CD4-positive, alpha-beta T cell (primary cell): ENCODE measurements around the gene SSH2. TPM values are rescaled to one million over a fixed set of nuclear protein-coding genes. Genes with fewer than 3 reads are reported as not detected.
A peak's percentile ranks its signal among the peaks of the same experiment; 100 is the strongest.

Source experiments
- ATAC-seq: fragments of 200-7000 bp; cut with Tn5 transposase; one replicate; pipeline ENCODE4 v1.10.0; 2022; ENCODE audit warnings: mild to moderate bottlenecking; ENCODE audit not compliant: poor library complexity
- CTCF ChIA-PET: fragments of 350-600 bp; sonication (Branson Sonifier 250); formaldehyde crosslinking; loops from one replicate; lab custom pipeline; 2021; ENCODE audit warnings: antibody characterized with exemption, inconsistent platforms; lab: Charles Lee
- POLR2A ChIA-PET: fragments of 350-600 bp; sonication (Branson Sonifier 250); formaldehyde crosslinking; loops from one replicate; lab custom pipeline; 2021; ENCODE audit warnings: antibody characterized with exemption, inconsistent platforms; lab: Charles Lee
- DNase-seq, 14 experiments: peaks; one replicate each; pipeline ENCODE4 v3.0.0-alpha.2; 2013 to 2020; ENCODE audit warnings: mixed read lengths in 2 of 14
- H3K27ac ChIP-seq, 2 donors: one replicate each; pipeline versions ENCODE4 v1.5.1 to v1.7.0; 2013; ENCODE audit warnings: low read length in 2 of 2, low read depth in 1 of 2, mild to moderate bottlenecking in 1 of 2
- H3K27me3 ChIP-seq, 2 experiments: 1 replicate in 1 of 2; 2 replicates in 1 of 2; pipeline versions ENCODE4 v1.6.1 to v1.7.0; 2013; ENCODE audit warnings: low read length in 2 of 2, control low read depth in 1 of 2, mild to moderate bottlenecking in 1 of 2, moderate library complexity in 1 of 2; ENCODE audit not compliant: insufficient read depth in 2 of 2, control insufficient read depth in 1 of 2
- H3K36me3 ChIP-seq: one replicate; pipeline ENCODE4 v1.6.1; 2013; ENCODE audit warnings: low read length, control low read depth; ENCODE audit not compliant: insufficient read depth
- H3K4me1 ChIP-seq: one replicate; pipeline ENCODE4 v1.6.1; 2013; ENCODE audit warnings: low read length, control low read depth; ENCODE audit not compliant: insufficient read depth
- H3K4me3 ChIP-seq: one replicate; pipeline ENCODE4 v1.5.1; 2013; ENCODE audit warnings: mild to moderate bottlenecking, low read length, moderate library complexity
- H3K9me3 ChIP-seq, 2 experiments: 1 replicate in 1 of 2; 2 replicates in 1 of 2; pipeline versions ENCODE4 v1.6.1 to v1.7.0; 2013; ENCODE audit warnings: low read length in 2 of 2, mild to moderate bottlenecking in 2 of 2, control low read depth in 1 of 2, moderate library complexity in 1 of 2; ENCODE audit not compliant: control insufficient read depth in 1 of 2, insufficient read depth in 1 of 2
- H3K27ac Mint-ChIP-seq: one replicate; pipeline ENCODE4 v1.8.0; 2020; ENCODE audit warnings: mixed read lengths
- H3K27me3 Mint-ChIP-seq: one replicate; pipeline ENCODE4 v1.8.0; 2021; ENCODE audit warnings: mixed read lengths
- H3K36me3 Mint-ChIP-seq: one replicate; pipeline ENCODE4 v1.8.0; 2021; ENCODE audit warnings: low read depth, mixed read lengths
- H3K4me1 Mint-ChIP-seq: one replicate; pipeline ENCODE4 v1.8.0; 2021; ENCODE audit warnings: low read depth, mixed read lengths
- H3K4me3 Mint-ChIP-seq: one replicate; pipeline ENCODE4 v1.8.0; 2020; ENCODE audit warnings: mild to moderate bottlenecking, mixed read lengths
- H3K9me3 Mint-ChIP-seq: one replicate; pipeline ENCODE4 v1.8.0; 2020; ENCODE audit warnings: mixed read lengths
- intact Hi-C, 2 experiments: fragments of 100-400 bp; cut with DNase I in 1 of 2; cut with micrococcal nuclease in 1 of 2; formaldehyde crosslinking; loops; one replicate each; pipeline versions ENCODE4 v1.15.1 to v1.9.0; 2023 to 2025; cut with DNase I, micrococcal nuclease
- total RNA-seq, 174 experiments: library from RNA in 2 of 174; stranded (reverse) in 2 of 174; gene quantifications; one replicate each; pipeline ENCODE4 v1.2.3 and lab custom pipeline; 2021 to 2026
- TF ChIP-seq, protein P1 (sequence below): fragments of 200-600 bp; IDR thresholded peaks from one replicate; pipeline ENCODE4 v1.8.0; 2022; ENCODE audit warnings: antibody characterized with exemption, mild to moderate bottlenecking

The SSH2 gene
- total RNA-seq, 2 experiments from 2014 or later = 73.4 to 81.5 TPM

DNA sequence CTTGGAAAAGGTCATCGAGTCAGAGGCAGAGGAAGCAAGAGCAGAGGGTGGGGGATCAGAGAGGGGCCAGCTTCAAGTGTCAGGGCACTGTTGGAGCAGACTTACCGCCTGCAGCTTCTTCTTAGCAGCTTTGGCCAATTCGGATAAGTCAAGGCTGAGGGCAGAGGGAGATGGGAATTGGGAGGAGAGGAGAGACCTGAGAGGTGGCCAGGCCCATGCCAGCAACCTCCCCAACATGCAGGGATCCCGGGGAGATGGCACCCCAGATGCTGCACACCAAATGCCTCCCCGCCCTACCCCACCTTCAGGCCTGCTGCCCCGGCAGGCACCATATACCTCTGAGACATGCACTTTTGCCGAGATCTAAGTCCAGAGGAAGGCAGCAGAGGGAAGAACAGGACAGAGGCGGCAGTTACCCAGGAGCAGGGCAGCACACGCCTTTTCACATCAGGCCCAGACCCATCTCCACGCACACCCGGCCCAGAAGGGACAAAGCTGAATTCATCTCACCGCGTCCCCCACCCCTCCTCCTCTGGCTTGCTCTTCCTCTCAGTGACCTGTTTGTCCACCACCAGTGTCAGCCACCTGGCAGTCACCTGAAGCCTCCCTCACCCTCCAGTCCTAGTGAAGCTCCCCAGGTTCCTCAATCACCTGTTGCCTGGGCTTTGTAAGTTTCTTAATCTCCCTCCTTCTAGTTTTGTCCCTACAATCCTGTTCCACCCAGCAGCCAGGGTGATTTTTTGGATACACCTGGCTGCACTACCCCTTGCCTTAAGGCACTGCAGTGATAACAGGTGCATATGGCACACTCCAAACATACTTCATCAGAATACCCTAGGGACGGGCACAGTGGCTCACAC, 351.2 kb downstream of the SSH2 start:
- peaks cover 84% of the 10 kb centered on the region for H3K36me3 ChIP-seq
- POLR2A ChIA-PET = interaction anchor here (1.3 to 3.0 kb wide), 3 partner anchors 12 to 39 kb away, joined by 4 to 14 read pairs (median 9); partner anchors contain the start of gene ABHD15

DNA sequence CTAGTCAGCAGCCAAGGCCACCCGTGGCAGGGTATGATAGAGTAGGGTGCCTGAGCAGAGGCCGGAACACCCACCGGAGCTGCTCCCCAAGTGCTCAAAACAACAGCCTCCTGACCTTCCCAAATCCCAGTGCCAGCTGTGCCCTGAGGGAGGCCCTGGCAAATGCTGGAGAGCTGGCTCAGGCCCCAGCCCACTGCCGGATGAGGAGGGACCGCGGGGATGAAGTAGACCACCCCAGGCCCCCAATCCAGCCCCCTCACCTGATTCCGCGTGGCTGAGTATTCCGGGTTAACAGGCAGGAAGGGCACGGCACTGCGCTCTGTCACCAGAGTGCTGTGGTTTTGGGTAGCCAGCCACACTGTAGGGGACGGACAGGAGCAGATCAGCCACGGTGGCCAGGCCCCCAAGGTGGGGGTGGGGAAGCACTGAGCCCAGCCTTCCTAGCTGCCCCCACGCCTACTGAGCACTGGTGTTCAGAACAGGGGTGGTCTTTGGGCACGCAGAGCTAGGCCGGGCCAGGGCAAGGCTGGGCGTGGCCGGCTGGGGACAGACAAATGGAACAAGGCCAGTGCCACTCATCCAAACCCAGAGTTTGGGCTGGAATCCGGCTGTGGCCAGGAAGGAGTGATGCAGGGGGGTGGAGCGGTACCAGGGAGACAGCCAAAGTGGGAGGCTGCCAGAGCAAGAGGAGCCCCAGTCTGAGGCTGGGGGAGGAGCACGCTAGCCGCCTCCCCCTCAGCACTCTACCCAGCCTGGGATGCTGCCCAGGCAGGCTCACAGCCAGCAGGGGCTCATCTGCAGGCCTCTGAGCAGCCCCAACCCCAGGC, 352.4 kb downstream of the SSH2 start:
- H3K27ac Mint-ChIP-seq = no peak overlapping the region
- TF ChIP-seq, protein P1, sequence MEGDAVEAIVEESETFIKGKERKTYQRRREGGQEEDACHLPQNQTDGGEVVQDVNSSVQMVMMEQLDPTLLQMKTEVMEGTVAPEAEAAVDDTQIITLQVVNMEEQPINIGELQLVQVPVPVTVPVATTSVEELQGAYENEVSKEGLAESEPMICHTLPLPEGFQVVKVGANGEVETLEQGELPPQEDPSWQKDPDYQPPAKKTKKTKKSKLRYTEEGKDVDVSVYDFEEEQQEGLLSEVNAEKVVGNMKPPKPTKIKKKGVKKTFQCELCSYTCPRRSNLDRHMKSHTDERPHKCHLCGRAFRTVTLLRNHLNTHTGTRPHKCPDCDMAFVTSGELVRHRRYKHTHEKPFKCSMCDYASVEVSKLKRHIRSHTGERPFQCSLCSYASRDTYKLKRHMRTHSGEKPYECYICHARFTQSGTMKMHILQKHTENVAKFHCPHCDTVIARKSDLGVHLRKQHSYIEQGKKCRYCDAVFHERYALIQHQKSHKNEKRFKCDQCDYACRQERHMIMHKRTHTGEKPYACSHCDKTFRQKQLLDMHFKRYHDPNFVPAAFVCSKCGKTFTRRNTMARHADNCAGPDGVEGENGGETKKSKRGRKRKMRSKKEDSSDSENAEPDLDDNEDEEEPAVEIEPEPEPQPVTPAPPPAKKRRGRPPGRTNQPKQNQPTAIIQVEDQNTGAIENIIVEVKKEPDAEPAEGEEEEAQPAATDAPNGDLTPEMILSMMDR = no peak
- intact Hi-C loops = loop anchor here in 1 of 2 experiments (10.0 kb wide), 1 partner anchor 897 kb away; the partner anchor contains the start of gene GOSR1
- ATAC-seq (no peak), DNase-seq (peak in 1 of 14 experiments; percentile 27)
- no peak overlapping the region for H3K4me3 Mint-ChIP-seq
- H3K4me1 ChIP-seq = peaks cover 17% of the 10 kb centered on the region
- H3K9me3 Mint-ChIP-seq = no peaks in the 10 kb centered on the region
- no peak overlapping the region for H3K27ac ChIP-seq
- CTCF ChIA-PET = interaction anchor here (0.6 to 7.8 kb wide), 3 partner anchors 14 to 337 kb away, joined by 3 to 48 read pairs (median 4); no protein-coding TSS in a partner anchor
- peaks cover 6% of the 10 kb centered on the region for H3K4me1 Mint-ChIP-seq
- POLR2A ChIA-PET = interaction anchor here (2.6 kb wide), 1 partner anchor 40 kb away, joined by 9 read pairs; no protein-coding TSS in a partner anchor
- H3K36me3 ChIP-seq = peaks cover 82% of the 10 kb centered on the region
- H3K27me3 Mint-ChIP-seq = no peaks in the 10 kb centered on the region
- peaks cover 58% of the 10 kb centered on the region for H3K36me3 Mint-ChIP-seq
- no peaks in the 10 kb centered on the region for H3K9me3 ChIP-seq
- no peaks in the 10 kb centered on the region for H3K27me3 ChIP-seq
- no peak overlapping the region for H3K4me3 ChIP-seq

More for the DNA sequence above, 351.2 kb downstream of the SSH2 start:
- H3K27ac ChIP-seq = no peak overlapping the region
- TF ChIP-seq, protein P1 = no peak
- peaks cover 14% of the 10 kb centered on the region for H3K4me1 Mint-ChIP-seq
- H3K4me3 Mint-ChIP-seq = no peak overlapping the region
- CTCF ChIA-PET = interaction anchor here (1.0 to 7.8 kb wide), 3 partner anchors 14 to 61 kb away, joined by 3 to 48 read pairs (median 34); partner anchors contain the start of gene ANKRD13B
- no peaks in the 10 kb centered on the region for H3K9me3 ChIP-seq
- H3K27me3 ChIP-seq = no peaks in the 10 kb centered on the region
- H3K27ac Mint-ChIP-seq = peak overlapping the region; percentile 36
- no peaks in the 10 kb centered on the region for H3K27me3 Mint-ChIP-seq
- H3K4me3 ChIP-seq = no peak overlapping the region
- no peak for ATAC-seq
- no peaks in the 10 kb centered on the region for H3K9me3 Mint-ChIP-seq
- peaks cover 14% of the 10 kb centered on the region for H3K4me1 ChIP-seq
- peaks cover 56% of the 10 kb centered on the region for H3K36me3 Mint-ChIP-seq
- intact Hi-C loops = loop anchor here in 1 of 2 experiments (10.0 kb wide), 1 partner anchor 896 kb away; the partner anchor contains the start of gene GOSR1
- peak in 1 of 14 experiments; percentile 16 for DNase-seq

DNA sequence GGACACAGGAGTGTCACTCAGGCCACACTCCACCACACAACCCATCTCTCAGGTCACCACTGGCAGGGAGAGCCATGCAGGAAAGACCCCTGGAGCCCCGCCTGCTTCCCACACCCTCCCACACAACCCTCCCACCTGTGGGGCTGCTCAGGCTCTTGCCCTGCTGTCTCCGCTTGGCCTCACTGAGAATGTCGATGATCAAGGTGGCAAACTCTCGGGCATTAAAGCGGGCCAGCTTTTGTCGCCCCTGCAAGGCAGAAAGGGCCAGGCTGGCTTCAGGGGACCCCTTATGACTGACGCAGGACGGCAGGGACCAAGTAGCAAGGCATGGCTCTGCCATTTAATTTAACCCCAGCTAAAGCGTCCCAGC, 353.0 kb downstream of the SSH2 start:
- H3K4me1 Mint-ChIP-seq = peaks cover 6% of the 10 kb centered on the region
- CTCF ChIA-PET = interaction anchor here (1.2 to 7.8 kb wide), 3 partner anchors 15 to 41 kb away, joined by 4 to 48 read pairs (median 4); no protein-coding TSS in a partner anchor
- TF ChIP-seq, protein P1 = no peak

More for the DNA sequence above, 353.0 kb downstream of the SSH2 start:
- Histone ChIP-seq H3K36me3 (peaks cover 79% of the 10 kb centered on the region), H3K9me3 (no peaks in the 10 kb centered on the region), H3K27me3 (no peaks in the 10 kb centered on the region), H3K4me3 (no peak overlapping the region), H3K27ac (no peak overlapping the region), H3K4me1 (peaks cover 17% of the 10 kb centered on the region)
- DNase-seq (peak in 1 of 14 experiments; percentile 26), ATAC-seq (no peak)
- Mint-ChIP-seq H3K4me3 (no peak overlapping the region), H3K27ac (no peak overlapping the region), H3K9me3 (no peaks in the 10 kb centered on the region), H3K27me3 (no peaks in the 10 kb centered on the region), H3K36me3 (peaks cover 51% of the 10 kb centered on the region)
- POLR2A ChIA-PET = interaction anchor here (1.0 kb wide), 1 partner anchor 40 kb away, joined by 5 read pairs; no protein-coding TSS in a partner anchor
- intact Hi-C loops = loop anchor here in 1 of 2 experiments (10.0 kb wide), 1 partner anchor 898 kb away; the partner anchor contains the start of gene GOSR1
